ENCODE data around the gene PHYHD1.

PHYHD1 gene

GRCh38 chr9:128885376-128885775 lies 35.4 kb upstream of the PHYHD1 start:
- CTCF ChIA-PET, result interaction anchor here (1.3 to 3.5 kb wide), 2 partner anchors 43 to 67 kb away, joined by 4 to 19 read pairs; partner anchors contain the start of gene ENDOG
- no peak overlapping the region for H3K4me3 ChIP-seq (ENCODE audit: low read depth, low read length)
- DNase-seq (ENCODE audit: low read depth, low spot score), result no peak
- POLR2A ChIA-PET, result interaction anchor here (1.0 kb wide), 1 partner anchor 35 kb away, joined by 4 read pairs; no protein-coding TSS in a partner anchor
- TF ChIP-seq, protein P1, sequence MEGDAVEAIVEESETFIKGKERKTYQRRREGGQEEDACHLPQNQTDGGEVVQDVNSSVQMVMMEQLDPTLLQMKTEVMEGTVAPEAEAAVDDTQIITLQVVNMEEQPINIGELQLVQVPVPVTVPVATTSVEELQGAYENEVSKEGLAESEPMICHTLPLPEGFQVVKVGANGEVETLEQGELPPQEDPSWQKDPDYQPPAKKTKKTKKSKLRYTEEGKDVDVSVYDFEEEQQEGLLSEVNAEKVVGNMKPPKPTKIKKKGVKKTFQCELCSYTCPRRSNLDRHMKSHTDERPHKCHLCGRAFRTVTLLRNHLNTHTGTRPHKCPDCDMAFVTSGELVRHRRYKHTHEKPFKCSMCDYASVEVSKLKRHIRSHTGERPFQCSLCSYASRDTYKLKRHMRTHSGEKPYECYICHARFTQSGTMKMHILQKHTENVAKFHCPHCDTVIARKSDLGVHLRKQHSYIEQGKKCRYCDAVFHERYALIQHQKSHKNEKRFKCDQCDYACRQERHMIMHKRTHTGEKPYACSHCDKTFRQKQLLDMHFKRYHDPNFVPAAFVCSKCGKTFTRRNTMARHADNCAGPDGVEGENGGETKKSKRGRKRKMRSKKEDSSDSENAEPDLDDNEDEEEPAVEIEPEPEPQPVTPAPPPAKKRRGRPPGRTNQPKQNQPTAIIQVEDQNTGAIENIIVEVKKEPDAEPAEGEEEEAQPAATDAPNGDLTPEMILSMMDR (IDR thresholded peaks at IDR 0.05; ENCODE audit: insufficient read depth, low read length, missing control alignments), result no peak

DNA sequence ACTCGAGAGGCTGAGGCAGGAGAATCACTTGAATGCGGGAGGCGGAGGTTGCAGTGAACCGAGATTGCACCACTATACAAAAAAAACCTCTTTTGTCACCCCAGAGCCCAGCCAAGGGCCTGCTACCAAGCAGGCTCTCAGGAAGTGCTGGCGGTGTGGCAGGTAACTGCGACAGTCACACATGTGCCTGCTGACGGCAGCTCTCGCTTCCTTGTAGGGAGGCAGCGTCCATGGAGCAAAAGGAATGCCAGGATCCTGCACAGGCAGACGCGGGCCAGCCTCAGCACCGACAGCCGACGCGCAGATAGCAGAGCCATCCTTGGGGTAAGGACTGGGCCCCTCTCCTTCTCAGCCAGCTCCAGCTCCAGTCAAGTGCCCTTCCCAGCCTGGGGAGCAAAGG lies 35.0 kb upstream of the PHYHD1 start:
- H3K4me3 ChIP-seq (ENCODE audit: low read depth, low read length), result no peak overlapping the region
- no peak for DNase-seq (ENCODE audit: low read depth, low spot score)
- TF ChIP-seq, protein P1 (IDR thresholded peaks at IDR 0.05; ENCODE audit: insufficient read depth, low read length, missing control alignments), result no peak
- ChIA-PET CTCF (interaction anchor here (1.3 to 3.5 kb wide), 2 partner anchors 43 to 68 kb away, joined by 4 to 19 read pairs; partner anchors contain the start of gene ENDOG), POLR2A (interaction anchor here (1.0 kb wide), 1 partner anchor 34 kb away, joined by 4 read pairs; no protein-coding TSS in a partner anchor)

DNA sequence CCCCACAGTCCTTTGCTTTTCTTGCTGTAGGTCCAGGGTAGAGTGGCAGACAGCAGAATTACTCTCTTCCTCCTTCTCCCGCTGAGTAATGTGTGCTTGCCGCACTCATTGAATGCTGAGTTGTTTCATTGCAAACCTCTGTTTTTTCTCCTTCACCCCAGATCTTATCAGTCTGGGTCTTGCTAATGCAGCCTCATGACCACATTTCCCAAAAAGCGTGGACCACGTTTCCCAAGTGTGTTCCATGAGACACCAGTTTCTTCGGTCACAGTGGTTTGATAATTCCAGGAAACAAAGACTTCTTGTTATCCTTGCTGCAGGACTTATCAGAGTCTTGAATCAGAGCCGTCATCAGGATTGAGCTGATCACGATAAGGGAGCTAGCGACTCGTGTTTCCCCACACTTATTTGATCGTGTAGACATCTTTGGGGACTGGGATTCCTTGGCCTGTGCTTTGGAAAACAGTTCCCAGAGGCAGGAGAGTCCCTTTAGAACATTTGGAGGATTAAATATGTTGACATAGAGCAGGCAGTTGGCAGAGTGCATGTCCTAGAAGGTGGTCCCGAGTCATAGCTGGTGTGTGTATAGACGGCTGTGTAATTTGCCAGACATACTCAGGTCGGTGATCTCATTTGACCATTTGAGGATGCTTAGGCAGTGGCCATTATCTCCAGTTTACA lies 34.4 kb upstream of the PHYHD1 start:
- ChIA-PET POLR2A (interaction anchor here (1.0 kb wide), 1 partner anchor 34 kb away, joined by 4 read pairs; no protein-coding TSS in a partner anchor), CTCF (interaction anchor here (1.1 to 3.5 kb wide), 2 partner anchors 42 to 68 kb away, joined by 3 to 19 read pairs; partner anchors contain the start of gene ENDOG)
- H3K4me3 ChIP-seq (ENCODE audit: low read depth, low read length), result no peak overlapping the region
- DNase-seq (ENCODE audit: low read depth, low spot score), result no peak
- TF ChIP-seq, protein P1 (IDR thresholded peaks at IDR 0.05; ENCODE audit: insufficient read depth, low read length, missing control alignments), result no peak

GRCh38 chr9:128887049-128887448 lies 33.7 kb upstream of the PHYHD1 start:
- DNase-seq (ENCODE audit: low read depth, low spot score), result no peak
- no peak overlapping the region for H3K4me3 ChIP-seq (ENCODE audit: low read depth, low read length)
- CTCF ChIA-PET, result interaction anchor here (1.1 to 3.5 kb wide), 2 partner anchors 41 to 69 kb away, joined by 3 to 19 read pairs; partner anchors contain the start of gene ENDOG
- POLR2A ChIA-PET, result no interaction called here
- TF ChIP-seq, protein P1 (IDR thresholded peaks at IDR 0.05; ENCODE audit: insufficient read depth, low read length, missing control alignments), result no peak

GRCh38 chr9:128887914-128888350 lies 32.9 kb upstream of the PHYHD1 start:
- TF ChIP-seq, protein P1 (IDR thresholded peaks at IDR 0.05; ENCODE audit: insufficient read depth, low read length, missing control alignments), result no peak
- CTCF ChIA-PET, result interaction anchor here (3.5 kb wide), 1 partner anchor 40 kb away, joined by 19 read pairs; no protein-coding TSS in a partner anchor
- DNase-seq (ENCODE audit: low read depth, low spot score), result no peak
- POLR2A ChIA-PET, result no interaction called here
- H3K4me3 ChIP-seq (ENCODE audit: low read depth, low read length), result no peak overlapping the region
